ENCODE measurements around the gene CCBE1. TPM values are rescaled to one million over a fixed set of nuclear protein-coding genes. Genes with fewer than 3 reads are reported as not detected.

Gene CCBE1
- polyA plus RNA-seq, 1 of the 3 experiments (the other 2 are of a cell fraction): 5.0 TPM

DNA sequence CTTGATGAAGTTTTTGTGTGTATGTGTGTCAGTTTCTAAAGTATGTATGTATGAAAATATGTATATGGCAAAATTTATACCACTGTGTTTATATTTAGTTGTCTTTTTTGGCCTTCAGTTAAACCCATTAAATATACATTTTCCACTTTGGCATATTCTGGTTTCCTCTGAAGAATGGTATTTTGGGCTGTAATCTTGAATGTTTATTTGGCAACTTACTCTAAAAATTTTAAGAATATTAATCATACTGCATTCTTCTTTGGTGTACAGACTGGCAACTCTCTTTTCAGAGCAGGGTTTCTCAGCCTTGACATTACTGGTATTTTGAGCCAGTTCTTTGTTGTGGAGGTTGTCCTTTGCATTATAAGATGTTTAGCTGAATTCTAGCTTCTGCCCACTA lies 27.9 kb upstream of the CCBE1 start:
- Histone ChIP-seq H3K79me2 (ENCODE audit: insufficient read depth) (no peaks in the 10 kb centered on the region), H3K27ac (ENCODE audit: low read depth in 2 of 2, low read length in 1 of 2) (peak overlapping the region in 1 of 2 experiments; percentile 77; a peak in 2 of 4 replicates), H3K4me1 (ENCODE audit: control insufficient read depth in 1 of 2, insufficient read depth in 2 of 2, low read depth in 1 of 2, low read length in 1 of 2) (peaks cover 0 to 20% of the 10 kb centered on the region in 2 experiments; a peak in 1 of 4 replicates), H3K9ac (peak overlapping the region; percentile 32; the same call in 1 of the 2 replicates), H3K9me3 (no peaks in the 10 kb centered on the region), H3K27me3 (ENCODE audit: insufficient read depth) (no peaks in the 10 kb centered on the region), H2AFZ (ENCODE audit: low read depth) (peak overlapping the region; percentile 61; the same call in 1 of the 2 replicates), H3K9me2 (no peaks in the 10 kb centered on the region), H3K36me3 (replicated peaks in 1 of 2; ENCODE audit: control insufficient read depth in 1 of 2, insufficient read depth in 2 of 2, low read length in 1 of 2) (no peaks in the 10 kb centered on the region), H4K20me1 (ENCODE audit: insufficient read depth) (no peaks in the 10 kb centered on the region), H3F3A (replicated peaks; ENCODE audit: insufficient read depth) (peaks cover 25% of the 10 kb centered on the region), H3K4me2 (no peak overlapping the region; the same call in 1 of the 2 replicates), H3K4me3 (ENCODE audit: low read depth in 2 of 2, low read length in 1 of 2) (no peak overlapping the region)
- ChIA-PET CTCF (interaction anchor here (0.8 to 1.2 kb wide), 2 partner anchors 93 to 156 kb away, joined by 3 read pairs; no protein-coding TSS in a partner anchor), POLR2A (no interaction called here)
- DNase-seq: no peak
- TF ChIP-seq, protein P1, sequence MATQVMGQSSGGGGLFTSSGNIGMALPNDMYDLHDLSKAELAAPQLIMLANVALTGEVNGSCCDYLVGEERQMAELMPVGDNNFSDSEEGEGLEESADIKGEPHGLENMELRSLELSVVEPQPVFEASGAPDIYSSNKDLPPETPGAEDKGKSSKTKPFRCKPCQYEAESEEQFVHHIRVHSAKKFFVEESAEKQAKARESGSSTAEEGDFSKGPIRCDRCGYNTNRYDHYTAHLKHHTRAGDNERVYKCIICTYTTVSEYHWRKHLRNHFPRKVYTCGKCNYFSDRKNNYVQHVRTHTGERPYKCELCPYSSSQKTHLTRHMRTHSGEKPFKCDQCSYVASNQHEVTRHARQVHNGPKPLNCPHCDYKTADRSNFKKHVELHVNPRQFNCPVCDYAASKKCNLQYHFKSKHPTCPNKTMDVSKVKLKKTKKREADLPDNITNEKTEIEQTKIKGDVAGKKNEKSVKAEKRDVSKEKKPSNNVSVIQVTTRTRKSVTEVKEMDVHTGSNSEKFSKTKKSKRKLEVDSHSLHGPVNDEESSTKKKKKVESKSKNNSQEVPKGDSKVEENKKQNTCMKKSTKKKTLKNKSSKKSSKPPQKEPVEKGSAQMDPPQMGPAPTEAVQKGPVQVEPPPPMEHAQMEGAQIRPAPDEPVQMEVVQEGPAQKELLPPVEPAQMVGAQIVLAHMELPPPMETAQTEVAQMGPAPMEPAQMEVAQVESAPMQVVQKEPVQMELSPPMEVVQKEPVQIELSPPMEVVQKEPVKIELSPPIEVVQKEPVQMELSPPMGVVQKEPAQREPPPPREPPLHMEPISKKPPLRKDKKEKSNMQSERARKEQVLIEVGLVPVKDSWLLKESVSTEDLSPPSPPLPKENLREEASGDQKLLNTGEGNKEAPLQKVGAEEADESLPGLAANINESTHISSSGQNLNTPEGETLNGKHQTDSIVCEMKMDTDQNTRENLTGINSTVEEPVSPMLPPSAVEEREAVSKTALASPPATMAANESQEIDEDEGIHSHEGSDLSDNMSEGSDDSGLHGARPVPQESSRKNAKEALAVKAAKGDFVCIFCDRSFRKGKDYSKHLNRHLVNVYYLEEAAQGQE (IDR thresholded peaks at IDR 0.05; ENCODE audit: low read depth, low read length): no peak
- TF ChIP-seq TCF12 (IDR thresholded peaks at IDR 0.05) (peak; percentile 42), SIN3A (IDR thresholded peaks at IDR 0.05; ENCODE audit: borderline replicate concordance, low read depth, low read length) (no peak), RFX5 (IDR thresholded peaks at IDR 0.05; ENCODE audit: low read length) (no peak), GABPA (IDR thresholded peaks at IDR 0.05; ENCODE audit: low read depth) (no peak), TEAD4 (IDR thresholded peaks at IDR 0.05; ENCODE audit: borderline replicate concordance, insufficient read depth) (0 out of 2 replicates have a peak, but pooled peaks have one; percentile 14), JUND (IDR thresholded peaks at IDR 0.05) (peak; percentile 35), EZH2phosphoT487 (IDR thresholded peaks at IDR 0.05; ENCODE audit: borderline replicate concordance, low read depth) (no peak), NFIC (IDR thresholded peaks at IDR 0.05; ENCODE audit: borderline replicate concordance) (peak; percentile 64), FOSL2 (IDR thresholded peaks at IDR 0.05; ENCODE audit: borderline replicate concordance, low read depth) (peak; percentile 55; the same call in 1 of the 2 replicates), RCOR1 (IDR thresholded peaks at IDR 0.05; ENCODE audit: low read length) (no peak), FOXM1 (IDR thresholded peaks at IDR 0.05; ENCODE audit: low read depth) (no peak), EP300 (IDR thresholded peaks at IDR 0.05; ENCODE audit: borderline replicate concordance in 1 of 2, low read depth in 1 of 2, low read length in 1 of 2) (peak in 1 of 2 experiments; percentile 64; a peak in 2 of 4 replicates)
- TF ChIP-seq, protein P2, sequence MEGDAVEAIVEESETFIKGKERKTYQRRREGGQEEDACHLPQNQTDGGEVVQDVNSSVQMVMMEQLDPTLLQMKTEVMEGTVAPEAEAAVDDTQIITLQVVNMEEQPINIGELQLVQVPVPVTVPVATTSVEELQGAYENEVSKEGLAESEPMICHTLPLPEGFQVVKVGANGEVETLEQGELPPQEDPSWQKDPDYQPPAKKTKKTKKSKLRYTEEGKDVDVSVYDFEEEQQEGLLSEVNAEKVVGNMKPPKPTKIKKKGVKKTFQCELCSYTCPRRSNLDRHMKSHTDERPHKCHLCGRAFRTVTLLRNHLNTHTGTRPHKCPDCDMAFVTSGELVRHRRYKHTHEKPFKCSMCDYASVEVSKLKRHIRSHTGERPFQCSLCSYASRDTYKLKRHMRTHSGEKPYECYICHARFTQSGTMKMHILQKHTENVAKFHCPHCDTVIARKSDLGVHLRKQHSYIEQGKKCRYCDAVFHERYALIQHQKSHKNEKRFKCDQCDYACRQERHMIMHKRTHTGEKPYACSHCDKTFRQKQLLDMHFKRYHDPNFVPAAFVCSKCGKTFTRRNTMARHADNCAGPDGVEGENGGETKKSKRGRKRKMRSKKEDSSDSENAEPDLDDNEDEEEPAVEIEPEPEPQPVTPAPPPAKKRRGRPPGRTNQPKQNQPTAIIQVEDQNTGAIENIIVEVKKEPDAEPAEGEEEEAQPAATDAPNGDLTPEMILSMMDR (IDR thresholded peaks at IDR 0.05): no peak
- TF ChIP-seq, protein P3, sequence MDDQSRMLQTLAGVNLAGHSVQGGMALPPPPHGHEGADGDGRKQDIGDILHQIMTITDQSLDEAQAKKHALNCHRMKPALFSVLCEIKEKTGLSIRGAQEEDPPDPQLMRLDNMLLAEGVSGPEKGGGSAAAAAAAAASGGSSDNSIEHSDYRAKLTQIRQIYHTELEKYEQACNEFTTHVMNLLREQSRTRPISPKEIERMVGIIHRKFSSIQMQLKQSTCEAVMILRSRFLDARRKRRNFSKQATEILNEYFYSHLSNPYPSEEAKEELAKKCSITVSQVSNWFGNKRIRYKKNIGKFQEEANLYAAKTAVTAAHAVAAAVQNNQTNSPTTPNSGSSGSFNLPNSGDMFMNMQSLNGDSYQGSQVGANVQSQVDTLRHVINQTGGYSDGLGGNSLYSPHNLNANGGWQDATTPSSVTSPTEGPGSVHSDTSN (IDR thresholded peaks at IDR 0.05): peak; percentile 36; the same call in 1 of the 2 replicates
